ENCODE results near the gene TMEM54.

DNA sequence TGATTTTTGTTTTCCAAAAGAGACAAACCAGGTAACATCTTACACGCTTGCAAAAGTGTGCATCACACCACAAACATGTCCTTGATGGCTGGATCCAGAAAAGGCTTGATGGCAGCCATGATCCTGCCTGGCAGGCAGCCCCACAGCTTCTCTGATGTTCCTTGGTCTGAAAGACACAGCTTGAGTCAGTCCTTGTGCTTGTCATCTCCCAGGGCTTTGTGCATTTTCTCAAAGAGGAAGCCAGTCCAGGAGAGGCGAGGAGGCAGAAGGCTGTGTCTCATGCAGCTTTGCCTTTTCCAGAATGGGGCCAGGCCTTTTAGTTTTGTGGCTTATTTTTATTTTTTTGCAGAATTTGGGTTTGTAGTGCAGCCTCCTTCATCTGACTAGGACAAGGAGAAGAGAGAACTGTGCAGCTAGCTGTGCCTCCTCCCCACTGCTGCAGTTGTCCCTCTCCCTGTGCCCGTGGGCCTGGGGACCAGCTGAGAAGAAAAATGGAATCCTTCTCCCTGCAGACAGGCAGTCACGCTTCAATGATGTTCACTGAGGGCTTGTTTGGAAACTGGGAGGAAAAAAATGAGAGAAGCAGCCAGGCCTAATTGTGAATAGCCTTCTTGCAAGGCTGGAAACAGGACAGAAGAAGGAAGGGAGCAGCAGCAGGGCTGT, 37.8 kb downstream of the TMEM54 start:
- TF ChIP-seq EZH2 (IDR thresholded peaks at IDR 0.05; ENCODE audit: insufficient read depth, poor library complexity, severe bottlenecking) (no peak), EZH2phosphoT487 (IDR thresholded peaks at IDR 0.05; ENCODE audit: insufficient read depth, low read depth) (no peak)
